RCC 7860 (cell line): ENCODE data around the gene INAFM2.
A peak's percentile ranks its signal among the peaks of the same experiment; 100 is the strongest.

Experiments used
- DNase-seq: peaks from one replicate; pipeline ENCODE4 v3.0.0-alpha.2; 2015; ENCODE audit warnings: low spot score
- FAIRE-seq: peaks from 2 replicates; lab custom pipeline; 2012; peaks lifted over from hg19 to GRCh38; lab: Jason Lieb, UNC

INAFM2 gene

DNA sequence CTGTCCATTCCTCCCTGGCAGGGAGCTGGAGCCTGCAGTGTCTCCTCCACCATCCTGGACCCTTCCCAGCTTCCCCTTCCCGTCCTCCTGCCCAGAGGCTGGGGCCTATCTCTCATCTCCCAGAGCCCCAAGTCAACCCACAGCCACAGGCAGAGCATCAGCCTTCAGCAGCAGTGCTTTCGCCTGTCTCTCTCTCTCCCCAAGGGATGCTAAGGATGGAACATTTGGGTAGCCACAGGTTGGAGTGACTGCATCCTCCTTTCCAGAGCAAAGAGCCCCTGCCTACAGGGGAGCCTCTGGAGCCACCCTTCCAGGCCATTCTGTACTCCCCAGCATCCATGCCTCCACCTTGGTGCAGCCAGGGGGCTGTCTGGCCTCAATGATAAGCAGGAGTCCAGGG is 19.9 kb upstream of the INAFM2 start:
- DNase-seq (no peak), FAIRE-seq (no peak)

DNA sequence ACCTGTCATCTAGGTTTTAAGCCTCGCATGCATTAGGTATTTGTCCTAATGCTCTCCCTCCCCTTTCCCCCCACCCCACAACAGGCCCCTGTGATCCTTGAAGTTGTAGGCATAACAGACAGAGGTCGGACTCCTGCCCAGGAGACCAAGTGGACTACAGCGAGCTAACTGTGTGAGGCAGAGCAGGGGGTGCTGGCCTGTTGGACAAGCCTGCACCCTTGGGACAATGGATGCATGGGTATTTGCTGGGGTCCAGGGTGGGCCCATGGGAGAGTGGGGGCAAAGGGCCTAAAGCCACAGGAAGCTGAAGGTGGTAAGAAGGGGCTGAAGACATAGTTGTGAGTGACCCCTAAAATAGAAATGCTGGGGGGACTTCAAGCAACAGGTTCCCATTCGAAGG is 18.2 kb upstream of the INAFM2 start:
- DNase-seq (no peak), FAIRE-seq (no peak)

DNA sequence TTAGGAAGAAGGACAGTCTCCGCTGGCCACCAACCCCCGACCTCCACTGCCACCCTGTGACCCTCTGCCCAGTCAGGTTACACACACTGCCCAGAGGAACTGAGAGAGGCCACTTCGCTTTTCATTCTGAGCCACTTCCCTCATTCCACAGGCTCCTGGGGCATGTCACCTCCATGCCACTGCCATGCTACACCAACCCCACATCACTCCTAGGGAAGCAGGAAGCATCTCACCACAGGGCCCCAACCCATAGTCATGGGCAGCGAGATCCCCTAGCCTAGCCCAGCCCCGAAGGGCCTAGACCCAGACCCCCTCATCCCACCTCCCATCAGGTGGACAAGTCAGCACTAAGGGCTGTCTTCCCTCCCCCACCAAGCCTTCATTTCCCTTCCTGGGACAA is 17.1 kb upstream of the INAFM2 start:
- no peak for FAIRE-seq
- DNase-seq: no peak

DNA sequence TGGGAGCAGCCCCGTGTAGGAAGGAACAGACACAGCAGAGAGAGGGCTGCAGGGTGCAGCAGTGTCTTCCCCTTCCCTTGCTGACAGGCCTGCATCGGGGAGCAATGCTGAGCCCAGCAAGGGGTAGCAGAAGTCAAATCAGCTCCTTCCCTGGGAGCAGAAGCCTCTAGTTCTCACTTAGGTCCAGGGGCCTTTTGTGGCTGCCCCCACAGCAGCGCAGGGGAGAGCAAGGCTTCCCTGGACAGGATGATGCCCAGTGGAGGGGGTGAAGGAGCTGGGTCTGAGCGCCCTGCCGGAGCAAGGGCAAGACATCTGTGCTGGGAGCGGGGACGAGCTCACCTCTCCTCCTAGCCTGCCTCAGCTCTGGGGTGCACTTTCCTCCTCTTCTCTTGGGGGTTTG is 16.6 kb upstream of the INAFM2 start:
- no peak for DNase-seq
- FAIRE-seq: no peak

DNA sequence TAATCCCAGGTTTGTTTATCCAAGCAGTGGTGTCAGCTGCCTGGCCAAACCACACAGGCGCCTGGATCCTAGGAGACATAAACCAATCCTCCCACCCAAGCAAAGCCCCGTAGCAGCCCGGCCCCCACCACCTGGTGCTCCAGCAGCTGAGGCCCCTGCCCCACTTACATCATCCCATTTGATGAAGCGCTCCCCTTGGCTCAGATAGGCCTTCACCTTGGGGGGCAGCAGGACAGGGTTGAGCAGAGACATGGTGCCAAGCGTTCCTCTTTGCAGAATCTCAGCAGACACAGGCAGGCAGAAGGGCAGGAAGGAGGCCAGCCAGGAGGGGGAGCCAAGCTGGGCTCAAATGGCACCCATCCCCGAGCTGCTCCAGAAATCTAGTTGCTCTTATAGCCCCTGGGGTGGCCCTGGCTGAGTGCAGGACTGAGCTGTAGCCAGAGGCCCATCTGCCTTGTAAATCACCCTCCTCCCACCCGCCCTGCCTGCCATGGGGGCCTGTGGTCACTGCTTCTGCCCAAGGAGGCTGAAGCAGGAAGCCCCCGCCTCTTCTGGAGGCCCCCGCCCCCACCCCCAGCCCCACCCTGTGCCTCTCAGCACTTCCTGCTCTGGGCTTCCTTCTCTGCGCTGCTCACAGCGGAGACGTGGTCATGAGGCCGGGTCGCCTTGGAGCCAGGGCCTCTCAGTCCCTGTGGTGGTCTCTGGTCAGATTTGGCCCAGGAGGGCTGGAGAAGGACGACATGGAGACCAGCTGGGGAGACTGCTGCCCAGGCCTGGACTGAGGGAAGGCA is 15.9 kb upstream of the INAFM2 start, which contains the start of gene PLCB2:
Gene PLCB2, minus strand, starts transcription at position 515 of the 791 bp plus-strand sequence. Its CDS starts 263 bp downstream, at position 252.
- FAIRE-seq (no peak), DNase-seq (no peak)

DNA sequence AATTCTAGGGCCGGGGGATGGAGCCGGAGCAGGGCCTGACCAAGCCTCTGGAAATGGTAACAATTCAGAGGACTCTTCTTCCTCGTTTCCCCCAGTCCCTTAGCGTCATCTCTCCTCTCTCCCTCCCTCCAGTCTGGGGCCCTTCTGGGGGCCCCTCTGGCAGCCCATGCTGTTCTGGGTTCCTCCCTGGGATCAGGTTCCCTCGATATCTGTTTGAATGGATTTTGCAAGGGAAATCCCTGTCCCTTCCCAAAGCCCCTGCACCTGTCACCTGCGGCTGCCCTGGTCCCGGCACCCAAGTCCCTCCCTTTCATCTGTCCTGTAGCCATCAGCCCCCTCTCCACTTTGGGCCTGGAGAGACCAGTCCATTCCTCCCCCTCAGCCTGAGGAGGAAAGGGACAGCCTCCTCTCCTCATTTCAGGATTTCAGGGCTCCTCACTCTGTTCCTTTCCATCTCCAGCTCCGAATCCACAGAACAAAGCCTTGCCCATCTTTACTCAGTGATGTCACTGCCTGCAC is 14.1 kb upstream of the INAFM2 start:
- DNase-seq (no peak), FAIRE-seq (no peak)

DNA sequence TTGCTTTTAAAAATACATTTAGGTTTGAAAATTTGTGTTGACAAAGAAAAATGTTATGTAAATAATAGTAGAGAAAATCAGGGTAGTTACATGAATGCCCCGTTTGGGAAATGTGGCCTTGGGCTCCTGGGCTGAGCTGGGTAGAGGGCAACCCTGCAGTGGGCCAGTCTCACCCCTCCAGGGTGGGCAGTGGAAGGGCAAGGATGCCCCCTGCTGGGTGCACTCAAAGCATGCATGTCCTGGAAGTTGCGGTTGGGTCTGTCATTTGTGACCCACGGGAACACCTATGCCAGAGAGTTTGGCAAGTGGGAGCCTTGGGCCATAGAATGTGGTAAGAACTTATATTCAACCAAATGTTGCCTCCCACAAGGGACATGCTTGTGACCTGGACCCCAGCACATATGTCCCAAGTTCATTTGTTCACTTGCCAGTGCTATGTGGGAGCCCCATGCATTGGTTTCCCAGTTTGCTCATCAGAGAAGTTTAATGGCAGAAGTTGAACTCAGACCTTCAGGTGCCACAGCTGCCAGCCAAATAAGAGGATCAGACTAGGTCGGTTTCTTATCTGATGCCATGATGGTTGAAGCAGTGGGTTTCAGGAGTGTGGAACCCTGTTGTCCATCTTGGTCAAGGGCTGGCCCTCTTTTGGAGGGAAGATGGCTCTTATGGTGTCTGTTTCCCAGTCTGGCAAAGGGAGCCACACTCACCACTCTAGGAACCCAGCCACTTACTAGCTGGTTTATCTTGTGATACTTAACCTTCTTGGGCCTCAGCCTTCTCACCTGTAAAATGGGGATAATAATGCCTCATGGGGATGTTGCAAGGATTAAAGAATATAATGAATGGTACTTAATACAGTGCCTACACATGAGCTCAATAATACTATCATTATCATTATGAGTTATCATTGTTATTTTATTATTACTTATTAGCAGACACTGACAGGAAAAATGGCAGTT is 13.2 kb upstream of the INAFM2 start:
- DNase-seq: no peak
- no peak for FAIRE-seq

GRCh38 chr15:40310993-40311392 is 12.5 kb upstream of the INAFM2 start:
- DNase-seq: no peak
- FAIRE-seq: no peak

GRCh38 chr15:40312370-40313158 is 10.9 kb upstream of the INAFM2 start:
- DNase-seq (no peak), FAIRE-seq (no peak)

DNA sequence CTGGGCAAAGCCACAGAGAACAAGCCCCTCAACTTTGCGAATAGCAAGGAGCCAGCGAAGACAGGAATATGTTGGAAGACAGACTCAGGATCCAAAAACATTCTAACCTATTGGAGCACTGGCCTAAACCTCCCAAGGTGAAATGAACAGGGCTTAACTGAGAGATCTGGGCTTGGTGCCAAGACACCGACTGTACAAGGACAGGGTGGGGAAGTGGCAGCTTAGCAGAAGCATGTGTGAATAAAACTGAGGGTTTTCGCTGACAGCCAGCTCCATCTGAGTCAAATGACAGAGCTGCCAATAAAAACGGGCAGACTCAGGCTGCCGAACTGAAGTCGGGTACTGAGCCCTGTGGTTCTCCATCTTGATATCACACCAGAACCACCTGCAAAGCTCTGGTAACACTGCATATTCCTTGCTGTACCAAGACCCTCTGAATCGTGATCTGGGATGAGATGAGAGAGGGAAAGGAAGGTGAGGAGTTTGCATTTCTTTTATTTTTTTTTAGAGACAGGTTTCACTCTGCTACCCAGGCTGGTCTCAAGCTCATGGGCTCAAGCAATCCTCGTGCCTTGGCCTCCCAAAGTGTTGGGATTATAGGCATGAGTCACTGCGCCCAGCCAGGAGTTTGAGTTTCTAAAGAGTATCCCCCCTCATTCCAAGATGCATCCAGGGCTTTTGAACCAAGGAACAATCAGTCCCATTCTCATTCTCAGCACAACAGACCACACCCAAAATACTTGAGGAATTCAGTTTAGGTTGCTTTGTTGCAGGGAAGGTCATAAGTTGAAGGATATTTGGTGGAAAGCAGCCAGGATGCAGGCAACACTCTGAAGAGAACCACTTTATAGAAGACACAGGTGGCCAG is 9.7 kb upstream of the INAFM2 start:
- FAIRE-seq (no peak), DNase-seq (no peak)

DNA sequence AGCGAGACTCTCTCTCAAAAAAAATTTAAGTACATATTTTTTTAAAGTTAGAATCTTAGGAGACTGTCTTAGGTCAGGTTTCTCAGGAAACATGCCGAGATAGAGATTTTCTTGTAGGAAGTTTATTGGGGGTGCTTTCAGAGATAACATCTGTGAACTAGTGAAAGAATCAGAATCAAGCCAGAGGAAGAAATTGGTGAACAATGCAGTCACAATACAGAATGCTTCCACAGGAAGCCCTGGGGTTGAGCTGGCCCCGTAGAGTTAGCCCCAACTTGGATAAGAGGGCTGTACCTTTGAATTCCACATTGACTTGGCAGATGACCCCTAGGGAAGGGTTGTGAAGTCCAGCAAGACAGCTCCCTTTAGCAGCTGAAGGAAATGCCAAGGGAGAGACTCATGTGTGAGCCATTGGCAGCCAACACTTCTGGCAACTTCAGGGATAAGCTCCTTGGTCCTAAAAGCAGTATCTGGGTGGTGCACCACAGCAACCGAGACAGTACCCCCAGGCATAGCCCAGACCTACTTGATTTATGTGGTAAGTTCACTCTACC is 8.7 kb upstream of the INAFM2 start:
- no peak for FAIRE-seq
- no peak for DNase-seq

DNA sequence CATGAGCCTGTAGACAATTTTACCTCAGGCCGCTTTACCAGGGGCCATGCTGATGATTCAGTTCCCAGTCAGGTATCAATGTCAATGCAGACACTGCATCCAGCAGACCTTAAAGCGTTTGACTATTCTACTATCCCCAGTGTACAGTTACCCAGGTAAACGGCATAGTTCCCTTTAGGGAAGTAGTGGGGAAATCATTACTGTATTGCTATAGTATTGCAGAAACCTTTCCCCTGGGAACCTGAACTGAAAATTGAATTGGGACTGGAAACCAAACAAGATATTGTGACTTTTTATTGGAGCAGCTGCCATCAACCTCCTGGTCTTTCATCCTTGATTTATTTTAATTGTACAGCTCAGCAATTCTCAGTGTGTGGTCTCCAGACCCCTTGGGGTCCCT is 6.6 kb upstream of the INAFM2 start:
- DNase-seq: no peak
- no peak for FAIRE-seq

- FAIRE-seq: no peak
- DNase-seq: no peak
These were observed 5.9 kb upstream of the INAFM2 start for GRCh38 chr15:40317580-40317979.

GRCh38 chr15:40320409-40320808 is 3.1 kb upstream of the INAFM2 start:
- FAIRE-seq: no peak

DNA sequence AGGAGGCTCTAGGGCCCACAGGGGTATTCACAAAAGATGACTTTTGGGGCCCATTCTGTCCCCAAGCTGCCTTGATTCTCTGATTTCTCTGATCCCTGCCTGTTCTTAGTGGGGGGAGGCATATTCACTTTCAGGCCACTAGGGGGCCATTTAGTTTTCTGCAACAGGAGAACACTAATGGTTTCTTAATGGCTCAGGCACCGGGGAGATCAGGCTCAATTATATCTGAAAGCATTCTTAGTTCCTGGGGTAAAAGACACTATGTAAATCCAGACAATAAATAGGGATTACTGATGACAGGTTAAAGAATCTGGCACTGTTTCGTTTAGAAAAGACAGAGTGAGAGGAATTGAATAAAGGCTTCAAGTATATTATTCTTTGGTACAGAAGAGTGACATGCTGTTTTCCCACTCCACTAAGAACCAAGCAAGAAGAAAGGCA is 2.5 kb upstream of the INAFM2 start:
- FAIRE-seq: peak; percentile 18
- DNase-seq: peak; percentile 40

More at GRCh38 chr15:40320409-40320808, 3.1 kb upstream of the INAFM2 start:
- DNase-seq: no peak

GRCh38 chr15:40322531-40323238 is 807 bp upstream of the INAFM2 start:
- no peak for DNase-seq
- no peak for FAIRE-seq

GRCh38 chr15:40323953-40324937 is 753 bp downstream of the INAFM2 start:
- FAIRE-seq (no peak), DNase-seq (no peak)

DNA sequence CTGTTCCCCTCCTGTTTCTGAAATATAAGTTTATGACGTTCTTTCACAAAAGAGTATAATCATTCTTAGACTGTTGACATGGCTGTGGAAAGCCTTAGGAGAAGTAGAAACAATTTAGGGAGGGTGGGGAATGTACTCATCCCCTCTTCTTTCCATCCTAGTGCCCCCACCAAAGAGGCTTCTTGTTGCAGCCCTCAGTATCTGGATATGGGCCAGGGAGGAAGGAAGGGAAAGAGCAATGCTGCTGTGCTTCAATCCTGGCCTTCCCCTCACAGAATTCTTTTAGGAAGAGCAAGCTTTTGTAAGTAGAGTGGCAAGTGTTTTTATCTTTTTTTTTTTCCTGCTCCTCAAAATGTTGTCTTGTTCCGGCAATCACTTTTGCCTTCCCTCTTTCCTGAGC is 1.7 kb downstream of the INAFM2 start:
- DNase-seq (no peak), FAIRE-seq (no peak)
